Transverse colon (tissue), 4 donors: ENCODE results near the gene IL17C. TPM values are rescaled to one million over a fixed set of nuclear protein-coding genes. Genes with fewer than 3 reads are reported as not detected.
A peak's percentile ranks its signal among the peaks of the same experiment; 100 is the strongest.

Experiments used
- DNase-seq: peaks from one replicate; pipeline ENCODE4 v3.0.0-alpha.2; 2019
- H3K27ac ChIP-seq, 4 donors: fragments of 200-600 bp; sonication (generic); 2 replicates each; pipeline ENCODE4 v1.5.1; 2016 to 2018; ENCODE audit warnings: inconsistent platforms in 4 of 4
- H3K27me3 ChIP-seq: fragments of 200-600 bp; sonication (generic); 2 replicates; pipeline ENCODE4 v1.5.1; 2017; ENCODE audit warnings: inconsistent platforms
- H3K36me3 ChIP-seq, 4 donors: fragments of 200-600 bp; sonication (generic); 2 replicates each; pipeline ENCODE4 v1.5.1; 2017 to 2019; ENCODE audit warnings: inconsistent platforms in 4 of 4
- H3K4me1 ChIP-seq, 4 donors: fragments of 200-600 bp; sonication (generic); 2 replicates each; pipeline ENCODE4 v1.5.1; 2017 to 2020; ENCODE audit warnings: inconsistent platforms in 4 of 4
- H3K4me3 ChIP-seq, 4 donors: fragments of 200-600 bp; sonication (generic); 1 replicate in 1 of 4; 2 replicates in 3 of 4; pipeline versions ENCODE4 v1.5.1 to v1.6.1; 2017 to 2019; ENCODE audit warnings: inconsistent platforms in 4 of 4
- H3K9me3 ChIP-seq, 2 donors: fragments of 200-600 bp; sonication (generic); 2 replicates each; pipeline ENCODE4 v1.5.1; 2017 to 2019; ENCODE audit warnings: inconsistent platforms in 2 of 2
- EP300 ChIP-seq: sonication (generic); formaldehyde crosslinking; IDR thresholded peaks from one replicate; pipeline ENCODE4 v1.6.1; 2017; ENCODE audit warnings: antibody characterized with exemption, low read depth
- POLR2A ChIP-seq: fragments of 450-650 bp; IDR thresholded peaks from one replicate; pipeline ENCODE4 v1.6.1; 2016; ENCODE audit warnings: antibody characterized with exemption, mild to moderate bottlenecking, moderate library complexity
- POLR2AphosphoS5 ChIP-seq, 3 donors: sonication (generic); formaldehyde crosslinking; IDR thresholded peaks; one replicate each; pipeline ENCODE4 v1.6.1; 2016; ENCODE audit warnings: antibody characterized with exemption in 3 of 3
- WGBS, 2 donors: methylation state at CpG; one replicate each; pipeline ENCODE4 v1.1.5; 2018; ENCODE audit warnings: low coverage in 1 of 2; 5-methylcytosine and 5-hydroxymethylcytosine counted together
- in situ Hi-C, 4 donors: fragments of 200-750 bp; cut with MboI; loops; one replicate each; pipeline versions ENCODE4 v1.15.0 to v1.15.1; 2017; ENCODE audit warnings: low sequenced_read_pairs in 3 of 4, low pct_ligation_motif_present in 1 of 4, low pct_unique_long_range_greater_than_20kb in 1 of 4
- intact Hi-C: fragments of 100-400 bp; cut with DNase I; formaldehyde crosslinking; loops from one replicate; pipeline ENCODE4 v1.15.1; 2023; ENCODE audit warnings: low total_unique reads
- total RNA-seq, 4 donors: library from RNA; depleted of rRNA; stranded (reverse); fragments of >200 nt; gene quantifications; one replicate each; pipeline ENCODE4 v1.1.0, GENCODE V29; 2016
- TF ChIP-seq, protein P1 (sequence below), 5 experiments: fragments of 200-600 bp in 3 of 5; fragments of 450-650 bp in 2 of 5; sonication (generic) in 3 of 5; IDR thresholded peaks; 1 replicate in 2 of 5; 2 replicates in 3 of 5; pipeline ENCODE4 v1.5.1; 2016 to 2017; ENCODE audit warnings: antibody characterized with exemption in 5 of 5, inconsistent platforms in 3 of 5, mild to moderate bottlenecking in 2 of 5, moderate library complexity in 1 of 5

The IL17C gene
- total RNA-seq, 4 donors from 2014 or later, result not detected

DNA sequence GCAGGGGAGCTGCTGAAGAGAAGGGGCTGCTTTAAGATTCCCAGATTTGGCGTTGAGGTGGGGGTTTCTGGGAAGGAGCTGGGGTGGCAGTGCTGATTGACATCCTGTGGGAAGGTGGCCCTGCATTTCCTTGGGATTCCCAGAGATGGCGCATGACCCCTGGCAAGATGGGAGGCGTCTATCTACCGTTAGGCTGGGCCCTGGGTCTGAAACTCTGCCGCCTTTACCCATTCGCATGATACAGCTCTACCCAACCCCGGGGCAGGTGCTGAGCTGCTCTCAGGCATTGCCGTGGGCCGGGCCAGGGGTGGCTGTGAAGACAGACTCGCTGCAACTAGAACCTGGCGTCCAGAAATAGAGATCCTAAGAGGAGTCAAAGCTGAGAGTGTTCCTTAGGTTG is 34.4 kb downstream of the IL17C start:
- WGBS, 2 donors, result 53% methylated on average over 11 of the region's 11 CpGs; no CpG with 5 or more reads in 1 of the 2 donors
- TF ChIP-seq, protein P1, sequence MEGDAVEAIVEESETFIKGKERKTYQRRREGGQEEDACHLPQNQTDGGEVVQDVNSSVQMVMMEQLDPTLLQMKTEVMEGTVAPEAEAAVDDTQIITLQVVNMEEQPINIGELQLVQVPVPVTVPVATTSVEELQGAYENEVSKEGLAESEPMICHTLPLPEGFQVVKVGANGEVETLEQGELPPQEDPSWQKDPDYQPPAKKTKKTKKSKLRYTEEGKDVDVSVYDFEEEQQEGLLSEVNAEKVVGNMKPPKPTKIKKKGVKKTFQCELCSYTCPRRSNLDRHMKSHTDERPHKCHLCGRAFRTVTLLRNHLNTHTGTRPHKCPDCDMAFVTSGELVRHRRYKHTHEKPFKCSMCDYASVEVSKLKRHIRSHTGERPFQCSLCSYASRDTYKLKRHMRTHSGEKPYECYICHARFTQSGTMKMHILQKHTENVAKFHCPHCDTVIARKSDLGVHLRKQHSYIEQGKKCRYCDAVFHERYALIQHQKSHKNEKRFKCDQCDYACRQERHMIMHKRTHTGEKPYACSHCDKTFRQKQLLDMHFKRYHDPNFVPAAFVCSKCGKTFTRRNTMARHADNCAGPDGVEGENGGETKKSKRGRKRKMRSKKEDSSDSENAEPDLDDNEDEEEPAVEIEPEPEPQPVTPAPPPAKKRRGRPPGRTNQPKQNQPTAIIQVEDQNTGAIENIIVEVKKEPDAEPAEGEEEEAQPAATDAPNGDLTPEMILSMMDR (IDR thresholded peaks at IDR 0.05), result peak in 4 of 5 experiments; percentile 6 to 33 (median 29)
- TF ChIP-seq POLR2AphosphoS5 (IDR thresholded peaks at IDR 0.05), result no peak
- no peak overlapping the region for H3K4me3 ChIP-seq
- no peaks in the 10 kb centered on the region for H3K9me3 ChIP-seq
- H3K4me1 ChIP-seq, result no peaks in the 10 kb centered on the region
- intact Hi-C loops (no loop called here), in situ Hi-C loops (no loop called here)
- no peak overlapping the region for H3K27ac ChIP-seq
- no peak for DNase-seq
- no peaks in the 10 kb centered on the region for H3K36me3 ChIP-seq
- H3K27me3 ChIP-seq, result no peaks in the 10 kb centered on the region

DNA sequence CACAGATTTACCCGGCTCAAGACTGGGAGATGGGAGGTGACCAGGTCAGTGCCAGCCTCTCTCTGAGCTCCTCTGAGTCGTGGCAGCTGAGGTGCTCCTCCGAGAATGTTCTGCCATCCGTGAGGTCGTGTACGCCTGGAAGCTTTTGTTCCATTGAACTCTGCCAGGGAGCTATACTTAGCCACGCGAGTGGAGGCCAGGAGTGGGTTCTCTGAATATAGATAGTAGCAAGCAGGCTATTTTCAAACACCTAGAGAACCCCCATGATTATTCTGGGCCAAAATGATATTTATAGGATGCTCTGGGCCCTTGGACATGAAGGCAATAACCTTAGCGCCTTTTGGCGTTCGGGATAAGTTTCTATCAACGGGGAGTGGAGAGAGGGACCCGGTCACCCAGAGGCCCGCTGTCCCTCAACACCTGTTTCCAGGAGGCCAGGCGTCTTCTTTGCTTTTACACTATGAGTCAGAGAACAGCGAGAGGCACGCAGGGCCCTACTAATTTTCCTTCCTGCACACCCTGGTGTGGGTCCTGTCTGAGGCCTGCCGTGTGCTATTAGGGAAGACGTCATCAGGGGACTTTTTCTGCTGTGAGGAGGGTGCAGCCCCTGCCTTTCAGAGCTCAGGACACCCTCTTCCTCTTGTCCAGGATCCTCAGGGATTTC is 35.5 kb downstream of the IL17C start:
- TF ChIP-seq POLR2A (no peak), POLR2AphosphoS5 (IDR thresholded peaks at IDR 0.05) (no peak), EP300 (no peak)
- TF ChIP-seq, protein P1 (IDR thresholded peaks at IDR 0.05), result no peak
- intact Hi-C loops (no loop called here), in situ Hi-C loops (no loop called here)
- Histone ChIP-seq H3K36me3 (no peaks in the 10 kb centered on the region), H3K9me3 (no peaks in the 10 kb centered on the region), H3K27me3 (peaks cover 9% of the 10 kb centered on the region), H3K4me3 (no peak overlapping the region), H3K4me1 (no peaks in the 10 kb centered on the region), H3K27ac (no peak overlapping the region)
- WGBS, 2 donors, result 60 to 89% methylated on average over 1 to 19 of the region's 19 CpGs
- DNase-seq, result no peak

DNA sequence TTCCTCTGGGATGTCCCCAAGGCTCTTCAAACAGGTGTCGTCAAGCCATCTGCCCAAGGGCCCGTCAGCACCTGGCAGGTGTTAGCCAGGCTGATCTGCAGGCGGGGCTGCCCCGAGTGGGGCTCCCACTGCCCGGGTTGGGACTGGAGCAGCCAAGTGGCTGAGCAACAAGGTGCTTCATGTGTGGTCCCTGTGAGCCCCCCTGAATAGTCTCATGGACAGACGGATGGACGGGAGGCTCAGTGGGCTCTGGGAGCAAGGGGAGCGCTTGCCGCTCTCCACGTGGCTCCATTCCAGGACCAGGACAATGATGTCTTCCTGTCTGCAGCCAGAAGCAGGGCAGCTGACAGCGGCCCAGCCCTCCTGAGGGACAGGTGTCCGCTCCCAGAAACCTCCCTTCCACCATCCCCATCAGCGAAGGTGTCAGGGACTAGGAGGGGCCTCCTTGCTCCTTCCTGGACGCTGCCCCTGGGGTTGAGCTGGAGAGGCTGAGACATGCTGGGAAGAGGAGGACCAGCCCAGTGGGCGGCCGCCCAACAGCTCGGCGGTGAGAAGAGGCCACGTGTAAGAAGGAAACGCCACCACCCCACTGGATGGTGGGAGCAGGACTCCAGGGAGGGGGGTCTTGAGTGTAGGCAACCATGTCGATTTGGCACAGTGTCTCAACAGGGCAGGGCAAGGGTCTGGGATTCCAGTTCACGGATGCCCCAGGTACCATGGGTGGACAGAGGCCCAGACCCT is 38.3 kb downstream of the IL17C start:
- no peak for DNase-seq
- H3K4me3 ChIP-seq, result no peak overlapping the region
- intact Hi-C loops, result no loop called here
- H3K27ac ChIP-seq, result no peak overlapping the region
- H3K36me3 ChIP-seq, result no peaks in the 10 kb centered on the region
- WGBS, 2 donors, result 85% methylated on average over 20 of the region's 22 CpGs; no CpG with 5 or more reads in 1 of the 2 donors
- H3K4me1 ChIP-seq, result peaks cover 0 to 10% (median 3%) of the 10 kb centered on the region in 4 donors
- peaks cover 27% of the 10 kb centered on the region for H3K27me3 ChIP-seq
- no peaks in the 10 kb centered on the region for H3K9me3 ChIP-seq
- TF ChIP-seq EP300 (no peak), POLR2A (no peak), POLR2AphosphoS5 (IDR thresholded peaks at IDR 0.05) (no peak)
- TF ChIP-seq, protein P1 (IDR thresholded peaks at IDR 0.05), result no peak
- in situ Hi-C loops, result no loop called here

DNA sequence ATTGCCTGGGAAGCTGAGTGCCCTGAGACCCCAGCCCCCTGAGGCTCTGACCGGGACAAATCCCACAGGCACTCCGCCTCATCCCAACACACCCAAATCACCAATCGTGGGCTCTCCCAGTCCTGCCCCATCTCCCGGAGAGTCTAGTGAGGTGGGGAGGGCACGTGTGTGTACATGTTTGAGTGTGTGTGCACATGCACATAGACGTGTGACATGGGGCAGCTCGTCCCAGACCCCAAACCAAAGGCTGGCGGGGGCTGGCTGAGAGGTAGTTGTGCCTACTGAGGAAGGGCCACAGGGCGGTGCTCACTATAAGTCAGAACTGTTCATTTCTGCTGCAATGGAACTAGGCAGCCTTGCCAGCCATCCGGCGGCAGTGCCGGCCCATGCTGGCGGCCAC is 39.3 kb downstream of the IL17C start:
- TF ChIP-seq POLR2AphosphoS5 (IDR thresholded peaks at IDR 0.05) (no peak), POLR2A (no peak), EP300 (no peak)
- TF ChIP-seq, protein P1 (IDR thresholded peaks at IDR 0.05), result no peak
- intact Hi-C loops, result no loop called here
- Histone ChIP-seq H3K36me3 (no peaks in the 10 kb centered on the region), H3K4me3 (no peak overlapping the region), H3K4me1 (peaks cover 0 to 10% (median 3%) of the 10 kb centered on the region in 4 donors), H3K9me3 (no peaks in the 10 kb centered on the region), H3K27ac (no peak overlapping the region), H3K27me3 (peaks cover 34% of the 10 kb centered on the region)
- 76% methylated on average over 13 of the region's 13 CpGs; no CpG with 5 or more reads in 1 of the 2 donors for WGBS, 2 donors
- in situ Hi-C loops, result no loop called here
- no peak for DNase-seq
